Stimulated activated naive CD8-positive, alpha-beta T cell treated with anti-CD3 and anti-CD28 coated beads, Interleukin-15, amount 100 ng/mL, for 72 hours (primary cell): ENCODE measurements around the gene LRFN5.
A peak's percentile ranks its signal among the peaks of the same experiment; 100 is the strongest.
"Not testable (repeated sequence)": the region's sequence is repeated elsewhere in the genome, so short reads cannot be mapped to it uniquely, and the experiment has no call there.

Experiments used
- ATAC-seq: fragments of 150-1000 bp; cut with Tn5 transposase; 2 replicates; pipeline ENCODE4 v1.10.0; 2021; ENCODE audit warnings: mild to moderate bottlenecking, moderate library complexity
- DNase-seq, 2 donors: peaks; one replicate each; pipeline ENCODE4 v3.0.0; 2021 to 2022
- H3K27ac Mint-ChIP-seq, 2 donors: one replicate each; pipeline ENCODE4 v1.8.0; 2022; ENCODE audit warnings: mild to moderate bottlenecking in 2 of 2, mixed read lengths in 2 of 2, moderate library complexity in 2 of 2
- H3K27me3 Mint-ChIP-seq: one replicate; pipeline ENCODE4 v1.8.0; 2022; ENCODE audit warnings: mixed read lengths
- H3K4me1 Mint-ChIP-seq: one replicate; pipeline ENCODE4 v1.8.0; 2022; ENCODE audit warnings: mild to moderate bottlenecking, mixed read lengths
- H3K4me3 Mint-ChIP-seq, 2 donors: one replicate each; pipeline ENCODE4 v1.8.0; 2022; ENCODE audit warnings: mild to moderate bottlenecking in 2 of 2, mixed read lengths in 2 of 2, moderate library complexity in 1 of 2
- H3K9me3 Mint-ChIP-seq, 2 donors: one replicate each; pipeline ENCODE4 v1.8.0; 2022; ENCODE audit warnings: mixed read lengths in 2 of 2

Gene LRFN5

GRCh38 chr14:41606532-41607303, at the start of gene LRFN5:
Gene LRFN5 (plus strand): TSS chr14:41606876.
- Mint-ChIP-seq H3K27ac (no peak within 1 kb of the TSS), H3K4me3 (peak within 1 kb of the TSS; percentile 74 to 78), H3K27me3 (peaks cover 84% of the 10 kb centered on the region), H3K4me1 (peaks cover 62% of the 10 kb centered on the region), H3K9me3 (no peaks in the 10 kb centered on the region)
- ATAC-seq = peak; percentile 62
- DNase-seq = no peak

DNA sequence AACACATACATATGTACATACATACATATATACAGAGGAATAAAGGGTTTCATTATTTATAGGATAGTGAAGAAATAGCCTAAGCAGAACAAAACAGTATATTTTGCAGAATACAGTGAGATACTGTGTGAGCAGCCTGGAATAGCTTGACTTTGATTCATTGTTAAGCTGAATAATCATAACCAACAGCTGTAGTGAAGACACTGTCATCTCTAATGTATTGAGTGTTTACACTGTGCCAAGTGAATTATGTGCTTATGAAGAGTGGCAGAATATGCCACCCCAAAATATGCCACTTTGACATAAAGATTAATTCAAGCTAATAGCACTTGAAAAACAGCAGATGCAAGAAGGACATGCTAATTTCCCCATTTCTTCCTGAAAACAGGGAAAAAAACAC, 48.2 kb upstream of the LRFN5 start:
- no peak overlapping the region for H3K27ac Mint-ChIP-seq

GRCh38 chr14:41566864-41567263, 39.8 kb upstream of the LRFN5 start:
- not testable (repeated sequence) for H3K27me3 Mint-ChIP-seq, H3K9me3 Mint-ChIP-seq, DNase-seq, H3K27ac Mint-ChIP-seq, H3K4me1 Mint-ChIP-seq, H3K4me3 Mint-ChIP-seq, ATAC-seq

More for the DNA sequence above, 48.2 kb upstream of the LRFN5 start:
- ATAC-seq (no peak), DNase-seq (no peak)
- Mint-ChIP-seq H3K4me1 (no peaks in the 10 kb centered on the region), H3K4me3 (no peak overlapping the region), H3K9me3 (peaks cover 0 to 5% of the 10 kb centered on the region in 2 donors), H3K27me3 (no peaks in the 10 kb centered on the region)

GRCh38 chr14:41568979-41569378, 37.7 kb upstream of the LRFN5 start:
- no peaks in the 10 kb centered on the region for H3K9me3 Mint-ChIP-seq
- DNase-seq = no peak
- H3K4me3 Mint-ChIP-seq = no peak overlapping the region
- ATAC-seq = no peak
- H3K27ac Mint-ChIP-seq = no peak overlapping the region
- no peaks in the 10 kb centered on the region for H3K27me3 Mint-ChIP-seq
- no peaks in the 10 kb centered on the region for H3K4me1 Mint-ChIP-seq

- no peak overlapping the region for H3K4me3 Mint-ChIP-seq
- H3K27ac Mint-ChIP-seq = no peak overlapping the region
- no peaks in the 10 kb centered on the region for H3K9me3 Mint-ChIP-seq
- H3K27me3 Mint-ChIP-seq = no peaks in the 10 kb centered on the region
- DNase-seq (no peak), ATAC-seq (no peak)
- no peaks in the 10 kb centered on the region for H3K4me1 Mint-ChIP-seq
Measured at GRCh38 chr14:41570415-41571155, 36.1 kb upstream of the LRFN5 start.

- H3K9me3 Mint-ChIP-seq = no peaks in the 10 kb centered on the region
- peak overlapping the region in 1 of 2 donors; percentile 64 for H3K27ac Mint-ChIP-seq
- ATAC-seq (no peak), DNase-seq (no peak)
- H3K4me3 Mint-ChIP-seq = no peak overlapping the region
- no peaks in the 10 kb centered on the region for H3K4me1 Mint-ChIP-seq
- no peaks in the 10 kb centered on the region for H3K27me3 Mint-ChIP-seq
Measured at GRCh38 chr14:41586237-41586636, 20.4 kb upstream of the LRFN5 start.

GRCh38 chr14:41597647-41598046, 9.0 kb upstream of the LRFN5 start:
- Mint-ChIP-seq H3K4me3 (no peak overlapping the region), H3K27ac (no peak overlapping the region), H3K9me3 (no peaks in the 10 kb centered on the region), H3K27me3 (peaks cover under 1% of the 10 kb centered on the region), H3K4me1 (no peaks in the 10 kb centered on the region)
- no peak for ATAC-seq
- no peak for DNase-seq

DNA sequence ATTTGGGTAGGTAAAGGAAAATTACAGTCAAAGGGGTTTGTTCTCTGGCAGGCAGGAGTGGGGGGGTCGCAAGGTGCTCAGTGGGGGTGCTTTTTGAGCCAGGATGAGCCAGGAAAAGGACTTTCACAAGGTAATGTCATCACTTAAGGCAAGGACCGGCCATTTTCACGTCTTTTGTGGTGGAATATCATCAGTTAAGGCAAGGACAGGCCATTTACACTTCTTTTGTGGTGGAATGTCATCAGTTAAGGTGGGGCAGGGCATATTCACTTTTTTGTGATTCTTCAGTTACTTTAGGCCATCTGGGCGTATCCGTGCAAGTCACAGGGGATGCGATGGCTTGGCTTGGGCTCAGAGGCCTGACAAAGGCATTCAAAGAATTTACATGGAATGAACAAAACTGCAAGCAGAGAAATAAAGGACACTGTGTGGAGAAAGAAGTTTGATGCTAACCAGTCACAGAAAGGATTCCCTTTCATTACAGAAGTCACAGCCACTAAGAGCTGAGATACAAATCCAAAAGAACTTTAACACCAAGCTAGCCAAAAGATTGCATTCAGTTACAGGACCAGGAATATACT, 6.8 kb upstream of the LRFN5 start:
- not testable (repeated sequence) for H3K4me3 Mint-ChIP-seq, ATAC-seq, DNase-seq, H3K27ac Mint-ChIP-seq, H3K9me3 Mint-ChIP-seq
- H3K4me1 Mint-ChIP-seq = peaks cover 10% of the 10 kb centered on the region
- peaks cover 16% of the 10 kb centered on the region for H3K27me3 Mint-ChIP-seq

GRCh38 chr14:41604721-41605531, 1.8 kb upstream of the LRFN5 start:
- ATAC-seq = peak; percentile 16
- H3K27ac Mint-ChIP-seq = peak overlapping the region in 1 of 2 donors; percentile 34
- peaks cover 66% of the 10 kb centered on the region for H3K27me3 Mint-ChIP-seq
- H3K4me3 Mint-ChIP-seq = peak overlapping the region in 1 of 2 donors; percentile 55
- peaks cover 60% of the 10 kb centered on the region for H3K4me1 Mint-ChIP-seq
- DNase-seq = no peak
- no peaks in the 10 kb centered on the region for H3K9me3 Mint-ChIP-seq

- H3K27me3 Mint-ChIP-seq = peaks cover 74% of the 10 kb centered on the region
- H3K27ac Mint-ChIP-seq = no peak overlapping the region
- peak overlapping the region; percentile 62 to 78 for H3K4me3 Mint-ChIP-seq
- no peaks in the 10 kb centered on the region for H3K9me3 Mint-ChIP-seq
- peaks cover 62% of the 10 kb centered on the region for H3K4me1 Mint-ChIP-seq
- no peak for DNase-seq
- ATAC-seq = peak; percentile 42
Measured at GRCh38 chr14:41605550-41606281, 960 bp upstream of the LRFN5 start.

DNA sequence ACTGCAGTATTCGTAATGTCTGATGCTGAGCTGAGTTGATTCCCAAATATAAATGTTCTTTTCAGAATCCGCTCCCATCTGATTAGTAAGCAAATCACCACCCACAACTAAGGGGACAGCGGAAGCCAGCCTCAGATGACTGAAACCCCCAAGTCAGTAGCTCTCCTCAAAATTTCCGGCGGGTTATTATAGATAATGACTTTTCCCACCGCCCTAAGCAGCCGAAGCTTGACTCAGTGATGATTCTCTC, 469 bp upstream of the LRFN5 start:
- Mint-ChIP-seq H3K4me1 (peaks cover 62% of the 10 kb centered on the region), H3K27me3 (peaks cover 79% of the 10 kb centered on the region), H3K27ac (no peak overlapping the region), H3K4me3 (peak overlapping the region; percentile 62 to 78), H3K9me3 (no peaks in the 10 kb centered on the region)
- DNase-seq (no peak), ATAC-seq (peak; percentile 14)

DNA sequence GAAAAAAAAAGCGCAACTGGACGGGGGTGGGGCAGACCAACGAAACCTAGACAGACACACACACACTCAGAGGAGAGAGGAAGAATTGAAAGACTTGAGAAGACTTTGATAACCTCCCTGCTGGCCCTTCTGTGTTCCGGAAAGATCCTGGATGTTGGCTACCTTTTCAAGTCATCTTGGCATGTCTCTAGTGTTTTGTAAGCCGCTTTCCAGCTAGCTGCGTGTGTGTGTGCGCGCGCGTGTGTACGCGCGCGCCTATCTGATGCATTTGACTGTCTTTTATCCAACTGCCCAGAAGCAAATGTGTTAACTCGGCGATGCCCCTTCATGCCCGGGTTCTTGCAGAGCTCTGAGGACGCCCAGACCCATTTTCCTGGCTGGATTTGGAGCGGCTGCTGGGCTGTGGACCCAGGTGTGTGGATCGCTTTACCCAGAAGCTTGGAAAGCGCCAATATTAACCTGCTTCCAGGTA, 664 bp downstream of the LRFN5 start:
- H3K27me3 Mint-ChIP-seq = peaks cover 88% of the 10 kb centered on the region
- ATAC-seq (peak; percentile 24), DNase-seq (no peak)
- peaks cover 62% of the 10 kb centered on the region for H3K4me1 Mint-ChIP-seq
- H3K27ac Mint-ChIP-seq = no peak overlapping the region
- H3K9me3 Mint-ChIP-seq = no peaks in the 10 kb centered on the region
- H3K4me3 Mint-ChIP-seq = peak overlapping the region; percentile 62 to 74

DNA sequence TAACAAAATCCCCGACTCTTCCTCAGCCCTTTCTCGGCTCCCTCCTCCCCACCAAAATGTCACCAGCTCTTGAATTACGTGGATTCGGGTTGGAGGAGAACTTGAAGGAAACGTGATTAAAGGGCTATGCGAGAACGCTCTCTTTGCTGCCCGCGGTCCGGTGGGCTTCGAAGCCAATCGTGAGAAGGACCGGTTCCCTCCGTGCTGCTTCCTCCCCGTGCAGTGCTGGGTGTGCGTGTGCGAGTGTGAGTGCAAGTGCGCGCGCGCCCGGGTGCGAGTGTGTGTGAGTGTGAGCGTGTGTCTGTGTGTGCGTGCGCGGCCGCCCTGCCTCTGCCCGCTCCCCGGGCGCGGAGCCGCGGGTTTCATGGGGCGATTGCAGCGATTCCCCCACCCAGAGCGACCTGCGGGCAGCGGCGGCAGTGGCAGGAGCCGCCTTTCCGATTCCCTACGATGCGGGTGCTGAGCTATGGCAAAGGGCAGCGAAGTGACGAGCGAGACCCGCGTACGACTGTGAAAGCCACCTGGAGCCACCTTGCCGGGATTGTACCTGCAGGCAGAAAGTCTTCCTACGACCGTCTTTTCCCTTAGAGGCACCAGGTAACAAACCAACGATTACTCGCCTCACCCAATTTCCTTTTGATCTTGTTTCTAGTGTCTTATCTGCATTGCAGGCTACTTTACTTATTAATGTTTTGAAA, 1.4 kb downstream of the LRFN5 start:
- Mint-ChIP-seq H3K4me1 (peaks cover 62% of the 10 kb centered on the region), H3K27me3 (peaks cover 88% of the 10 kb centered on the region), H3K9me3 (no peaks in the 10 kb centered on the region), H3K4me3 (peak overlapping the region; percentile 62 to 74), H3K27ac (no peak overlapping the region)
- ATAC-seq = no peak
- DNase-seq = no peak

DNA sequence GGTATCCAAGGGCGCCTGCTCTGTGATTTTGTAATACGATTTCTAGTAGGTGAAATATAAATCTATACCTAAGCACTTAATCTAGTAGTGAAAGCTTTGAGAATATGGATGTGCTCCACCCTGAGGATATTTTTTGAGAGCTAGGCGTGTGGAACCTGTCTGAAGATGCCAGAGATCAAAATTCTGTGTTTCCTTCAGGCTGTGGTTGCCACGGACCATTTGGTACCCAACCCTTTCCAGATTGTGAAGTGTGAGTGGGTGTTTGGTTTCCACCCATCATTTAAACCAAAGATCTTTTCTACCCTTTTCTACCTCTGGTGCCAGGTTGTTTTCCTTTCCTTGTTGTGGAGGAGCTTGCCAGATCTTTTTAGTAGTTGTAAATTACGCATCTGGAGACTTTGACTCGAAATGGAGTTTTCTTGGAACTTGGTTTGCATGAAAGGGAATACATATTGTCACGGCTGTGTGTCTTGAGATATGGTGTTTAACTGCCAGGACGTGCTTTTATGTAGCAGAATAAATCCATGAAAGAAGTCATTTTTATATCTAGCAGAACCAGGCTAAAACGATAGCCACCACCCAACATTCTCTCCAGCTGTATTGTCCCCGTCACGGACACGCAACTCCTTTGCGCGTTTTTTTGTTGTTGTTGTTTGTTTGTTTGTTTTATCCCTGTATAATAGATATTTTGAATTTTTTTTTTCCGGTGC, 2.2 kb downstream of the LRFN5 start:
- H3K4me3 Mint-ChIP-seq = peak overlapping the region in 1 of 2 donors; percentile 74
- H3K9me3 Mint-ChIP-seq = no peaks in the 10 kb centered on the region
- no peak overlapping the region for H3K27ac Mint-ChIP-seq
- no peak for DNase-seq
- H3K27me3 Mint-ChIP-seq = peaks cover 83% of the 10 kb centered on the region
- H3K4me1 Mint-ChIP-seq = peaks cover 62% of the 10 kb centered on the region
- ATAC-seq = no peak
